Parathyroid adenoma (tissue), 2 donors: Measurements from ENCODE around the gene FBXW8.

Source experiments
- H2AFZ ChIP-seq: fragments of 300-600 bp; sonication (generic); one replicate; pipeline ENCODE4 v1.7.0; 2017; ENCODE audit warnings: antibody characterized with exemption, mild to moderate bottlenecking
- H3K27ac ChIP-seq: fragments of 300-600 bp; sonication (generic); one replicate; pipeline ENCODE4 v1.7.0; 2017
- H3K27me3 ChIP-seq: fragments of 300-600 bp; sonication (generic); one replicate; pipeline ENCODE4 v1.7.0; 2017; ENCODE audit warnings: low read length; ENCODE audit not compliant: control insufficient read depth, insufficient read depth
- H3K36me3 ChIP-seq: fragments of 300-600 bp; sonication (generic); one replicate; pipeline ENCODE4 v1.7.0; 2017; ENCODE audit warnings: low read length; ENCODE audit not compliant: control insufficient read depth, insufficient read depth
- H3K4me1 ChIP-seq: fragments of 300-600 bp; sonication (generic); one replicate; pipeline ENCODE4 v1.7.0; 2017; ENCODE audit warnings: control low read depth
- H3K4me2 ChIP-seq: fragments of 300-600 bp; sonication (generic); one replicate; pipeline ENCODE4 v1.7.0; 2017; ENCODE audit warnings: low read length
- H3K4me3 ChIP-seq: fragments of 300-600 bp; sonication (generic); one replicate; pipeline ENCODE4 v1.7.0; 2017; ENCODE audit warnings: low read depth, low read length
- H3K79me2 ChIP-seq: fragments of 300-600 bp; sonication (generic); one replicate; pipeline ENCODE4 v1.7.0; 2017; ENCODE audit warnings: control low read depth
- H3K9ac ChIP-seq: fragments of 300-600 bp; sonication (generic); one replicate; pipeline ENCODE4 v1.7.0; 2017; ENCODE audit warnings: mild to moderate bottlenecking
- H3K9me3 ChIP-seq: fragments of 300-600 bp; sonication (generic); one replicate; pipeline ENCODE4 v1.7.0; 2017; ENCODE audit warnings: low read length; ENCODE audit not compliant: control insufficient read depth
- TF ChIP-seq, protein P1 (sequence below): fragments of 300-600 bp; sonication (generic); IDR thresholded peaks from one replicate; pipeline ENCODE4 v1.7.0; 2017; ENCODE audit warnings: antibody characterized with exemption, mild to moderate bottlenecking
- donor health status: primary hyperparathyroidism.

Gene FBXW8

DNA sequence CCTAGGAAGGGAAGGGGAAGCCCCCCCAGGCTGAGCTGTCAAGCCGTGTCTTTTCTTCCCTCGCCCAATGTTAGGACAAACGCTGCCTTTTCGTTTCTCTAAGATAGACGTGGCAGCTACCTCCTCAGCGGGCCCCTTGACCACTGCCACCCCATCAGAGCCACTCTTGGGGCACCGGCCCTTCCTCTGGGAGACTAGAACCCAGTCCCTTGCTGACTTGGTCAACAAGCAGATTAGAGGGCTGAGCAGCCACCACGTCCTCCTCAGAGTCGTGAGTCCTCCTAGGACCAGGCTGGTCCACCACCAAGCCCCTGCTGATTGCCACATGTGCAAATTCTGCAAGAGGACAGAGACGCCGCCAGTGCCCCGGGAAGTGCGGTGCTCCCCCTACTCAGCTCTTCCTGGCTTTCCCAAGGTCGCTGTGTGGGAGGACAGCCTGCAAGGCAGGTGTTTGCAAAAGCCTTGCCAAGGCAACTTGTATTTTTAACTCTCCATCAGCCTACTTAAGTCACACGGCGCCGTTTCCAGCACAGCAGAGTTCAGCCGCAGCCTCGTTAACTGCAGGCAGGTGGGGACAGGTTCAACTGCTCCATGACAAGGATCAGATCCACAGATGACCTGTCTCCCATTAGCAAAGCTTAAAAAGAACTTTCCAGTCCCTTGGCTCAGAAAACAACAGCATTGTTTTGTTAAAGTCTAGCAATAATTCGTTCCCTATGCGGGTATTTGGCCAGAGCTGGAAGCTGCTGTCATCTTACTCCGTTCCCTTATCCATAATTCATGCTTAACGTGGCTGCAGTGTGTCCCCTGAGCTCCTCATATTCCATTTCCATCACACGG lies 122.9 kb downstream of the FBXW8 start:
- Histone ChIP-seq H2AFZ (peak overlapping the region; percentile 72), H3K27me3 (no peaks in the 10 kb centered on the region), H3K4me1 (peaks cover 31% of the 10 kb centered on the region), H3K79me2 (no peaks in the 10 kb centered on the region), H3K36me3 (no peaks in the 10 kb centered on the region), H3K9me3 (no peaks in the 10 kb centered on the region), H3K4me3 (no peak overlapping the region), H3K27ac (peak overlapping the region; percentile 87), H3K4me2 (peak overlapping the region; percentile 47), H3K9ac (no peak overlapping the region)
- TF ChIP-seq, protein P1, sequence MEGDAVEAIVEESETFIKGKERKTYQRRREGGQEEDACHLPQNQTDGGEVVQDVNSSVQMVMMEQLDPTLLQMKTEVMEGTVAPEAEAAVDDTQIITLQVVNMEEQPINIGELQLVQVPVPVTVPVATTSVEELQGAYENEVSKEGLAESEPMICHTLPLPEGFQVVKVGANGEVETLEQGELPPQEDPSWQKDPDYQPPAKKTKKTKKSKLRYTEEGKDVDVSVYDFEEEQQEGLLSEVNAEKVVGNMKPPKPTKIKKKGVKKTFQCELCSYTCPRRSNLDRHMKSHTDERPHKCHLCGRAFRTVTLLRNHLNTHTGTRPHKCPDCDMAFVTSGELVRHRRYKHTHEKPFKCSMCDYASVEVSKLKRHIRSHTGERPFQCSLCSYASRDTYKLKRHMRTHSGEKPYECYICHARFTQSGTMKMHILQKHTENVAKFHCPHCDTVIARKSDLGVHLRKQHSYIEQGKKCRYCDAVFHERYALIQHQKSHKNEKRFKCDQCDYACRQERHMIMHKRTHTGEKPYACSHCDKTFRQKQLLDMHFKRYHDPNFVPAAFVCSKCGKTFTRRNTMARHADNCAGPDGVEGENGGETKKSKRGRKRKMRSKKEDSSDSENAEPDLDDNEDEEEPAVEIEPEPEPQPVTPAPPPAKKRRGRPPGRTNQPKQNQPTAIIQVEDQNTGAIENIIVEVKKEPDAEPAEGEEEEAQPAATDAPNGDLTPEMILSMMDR, result no peak

GRCh38 chr12:117034249-117034648 lies 123.5 kb downstream of the FBXW8 start:
- Histone ChIP-seq H3K27ac (peak overlapping the region; percentile 87), H3K9ac (no peak overlapping the region), H3K79me2 (no peaks in the 10 kb centered on the region), H3K4me1 (peaks cover 31% of the 10 kb centered on the region), H3K4me2 (peak overlapping the region; percentile 47), H3K9me3 (no peaks in the 10 kb centered on the region), H3K27me3 (no peaks in the 10 kb centered on the region), H2AFZ (peak overlapping the region; percentile 72), H3K36me3 (no peaks in the 10 kb centered on the region), H3K4me3 (no peak overlapping the region)
- TF ChIP-seq, protein P1, result no peak

- no peak overlapping the region for H3K4me3 ChIP-seq
- H3K27me3 ChIP-seq, result no peaks in the 10 kb centered on the region
- TF ChIP-seq, protein P1, result no peak
- no peaks in the 10 kb centered on the region for H3K9me3 ChIP-seq
- peak overlapping the region; percentile 87 for H3K27ac ChIP-seq
- peaks cover 31% of the 10 kb centered on the region for H3K4me1 ChIP-seq
- peak overlapping the region; percentile 72 for H2AFZ ChIP-seq
- no peaks in the 10 kb centered on the region for H3K36me3 ChIP-seq
- H3K9ac ChIP-seq, result no peak overlapping the region
- no peaks in the 10 kb centered on the region for H3K79me2 ChIP-seq
- no peak overlapping the region for H3K4me2 ChIP-seq
Observed at GRCh38 chr12:117034701-117035151, 124.0 kb downstream of the FBXW8 start.

DNA sequence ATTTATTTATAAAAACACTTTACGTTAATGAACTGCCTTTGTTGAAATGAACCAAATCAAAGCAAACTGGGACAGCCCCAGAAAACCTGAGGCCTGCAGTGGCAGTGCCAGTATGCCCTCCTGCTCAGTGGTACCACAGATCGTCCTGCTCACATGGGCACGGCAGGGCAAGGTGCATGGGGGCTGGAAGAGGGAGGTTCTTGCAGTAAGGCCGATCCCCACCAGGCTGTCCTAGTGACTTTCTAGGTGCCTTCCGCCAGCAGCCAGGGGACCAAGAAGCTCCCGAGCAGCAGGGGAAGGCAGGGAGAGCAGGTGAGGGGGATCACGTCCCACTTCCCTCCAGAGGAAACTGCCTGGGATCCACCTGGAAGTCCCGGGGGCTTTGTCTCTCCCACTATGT lies 124.5 kb downstream of the FBXW8 start:
- no peaks in the 10 kb centered on the region for H3K36me3 ChIP-seq
- H3K27me3 ChIP-seq, result no peaks in the 10 kb centered on the region
- no peaks in the 10 kb centered on the region for H3K9me3 ChIP-seq
- H3K27ac ChIP-seq, result peak overlapping the region; percentile 87
- TF ChIP-seq, protein P1, result no peak
- H3K4me2 ChIP-seq, result no peak overlapping the region
- no peak overlapping the region for H3K9ac ChIP-seq
- H3K4me3 ChIP-seq, result no peak overlapping the region
- H3K79me2 ChIP-seq, result no peaks in the 10 kb centered on the region
- peaks cover 31% of the 10 kb centered on the region for H3K4me1 ChIP-seq
- peak overlapping the region; percentile 72 for H2AFZ ChIP-seq
